HS-27A (cell line): Measurements from ENCODE around the gene SENP5.
"Not testable (repeated sequence)": the region's sequence is repeated elsewhere in the genome, so short reads cannot be mapped to it uniquely, and the experiment has no call there.

Experiments
- DNase-seq: peaks from one replicate; pipeline ENCODE4 v3.0.0-alpha.2; 2012; ENCODE audit warnings: low read depth, missing footprints

The SENP5 gene

DNA sequence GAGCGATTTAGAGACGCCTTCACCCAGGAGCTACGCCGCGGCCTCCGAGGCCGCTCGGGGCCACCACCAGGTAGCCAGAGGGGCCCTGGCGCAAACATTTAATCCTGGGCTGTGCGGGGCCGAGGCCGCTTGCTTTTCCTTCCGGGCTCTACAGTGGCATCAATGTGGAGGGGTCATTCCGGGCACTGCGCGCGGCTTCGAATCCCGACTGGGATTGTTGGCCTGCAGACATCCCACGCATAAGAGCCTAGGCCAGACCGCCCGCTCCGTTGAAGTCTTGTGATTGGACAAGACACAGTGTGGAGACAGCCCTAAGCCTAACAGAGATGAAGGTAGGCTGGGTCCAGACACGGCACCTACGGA, 75.2 kb downstream of the SENP5 start:
- DNase-seq, result no peak

GRCh38 chr3:196944037-196944790, 76.5 kb downstream of the SENP5 start:
- not testable (repeated sequence) for DNase-seq

DNA sequence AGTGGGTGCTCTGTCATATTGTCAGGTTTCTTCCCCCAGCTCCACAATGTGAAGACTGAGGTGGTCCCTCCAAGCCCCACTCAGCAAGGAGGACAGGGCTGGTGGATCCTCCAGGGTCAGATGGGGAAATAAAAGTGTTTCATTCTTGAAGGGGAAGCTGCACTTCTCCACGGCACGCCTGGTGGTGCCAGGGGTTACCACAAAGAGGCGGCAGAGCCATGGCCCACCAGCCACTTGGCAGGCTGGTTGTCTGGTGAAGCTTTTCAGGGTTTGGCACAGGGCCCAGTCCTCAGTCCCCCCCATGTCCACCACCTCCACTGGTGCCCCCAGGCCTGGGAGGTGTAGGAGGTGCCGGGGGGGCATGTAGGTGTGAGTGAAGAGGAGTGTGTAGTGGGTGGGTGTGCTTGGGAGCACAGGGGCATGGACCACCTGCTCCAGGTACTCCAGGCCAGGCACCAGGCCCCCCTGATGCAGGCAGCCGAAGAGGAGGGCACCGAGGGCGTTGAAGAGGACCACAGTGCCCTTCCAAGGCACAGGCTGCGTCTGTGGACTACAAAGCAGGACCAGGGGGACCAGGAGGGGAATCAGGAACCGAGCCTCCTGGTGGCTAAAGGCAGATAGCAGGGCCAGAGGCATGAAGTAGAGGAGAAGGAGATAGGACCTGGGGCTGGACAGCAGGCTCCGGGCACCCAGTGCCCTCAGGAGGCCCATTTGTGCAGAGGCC, 79.6 kb downstream of the SENP5 start:
- DNase-seq, result no peak

DNA sequence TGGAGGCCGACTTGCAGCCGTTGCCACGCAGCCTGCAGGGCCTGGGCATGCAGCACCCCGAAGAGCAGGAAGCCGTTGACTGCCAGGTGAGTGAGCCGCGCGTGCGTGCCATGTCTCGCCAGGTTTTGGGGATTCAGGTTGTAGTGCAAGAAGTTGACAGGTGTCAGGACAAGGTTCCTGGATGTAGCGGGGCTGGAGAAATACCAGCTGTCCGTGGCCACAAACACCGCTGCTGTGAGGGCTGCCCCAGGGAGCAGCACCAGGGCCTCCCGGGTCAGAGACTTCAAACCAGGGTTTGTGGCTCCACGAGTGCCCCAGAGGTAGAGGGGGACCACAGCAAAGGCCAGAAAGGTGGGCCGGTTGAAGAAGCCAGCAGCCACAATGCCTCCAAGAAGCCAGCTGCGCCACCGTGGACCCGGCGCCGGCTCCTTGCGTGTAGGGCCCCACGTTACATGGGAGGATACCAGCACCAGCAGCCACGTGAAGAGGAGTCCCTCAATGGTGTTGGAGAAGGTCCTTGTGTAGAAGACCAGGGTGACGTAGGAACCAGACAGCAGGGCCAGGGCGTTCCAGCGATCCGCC, 80.2 kb downstream of the SENP5 start:
- no peak for DNase-seq

DNA sequence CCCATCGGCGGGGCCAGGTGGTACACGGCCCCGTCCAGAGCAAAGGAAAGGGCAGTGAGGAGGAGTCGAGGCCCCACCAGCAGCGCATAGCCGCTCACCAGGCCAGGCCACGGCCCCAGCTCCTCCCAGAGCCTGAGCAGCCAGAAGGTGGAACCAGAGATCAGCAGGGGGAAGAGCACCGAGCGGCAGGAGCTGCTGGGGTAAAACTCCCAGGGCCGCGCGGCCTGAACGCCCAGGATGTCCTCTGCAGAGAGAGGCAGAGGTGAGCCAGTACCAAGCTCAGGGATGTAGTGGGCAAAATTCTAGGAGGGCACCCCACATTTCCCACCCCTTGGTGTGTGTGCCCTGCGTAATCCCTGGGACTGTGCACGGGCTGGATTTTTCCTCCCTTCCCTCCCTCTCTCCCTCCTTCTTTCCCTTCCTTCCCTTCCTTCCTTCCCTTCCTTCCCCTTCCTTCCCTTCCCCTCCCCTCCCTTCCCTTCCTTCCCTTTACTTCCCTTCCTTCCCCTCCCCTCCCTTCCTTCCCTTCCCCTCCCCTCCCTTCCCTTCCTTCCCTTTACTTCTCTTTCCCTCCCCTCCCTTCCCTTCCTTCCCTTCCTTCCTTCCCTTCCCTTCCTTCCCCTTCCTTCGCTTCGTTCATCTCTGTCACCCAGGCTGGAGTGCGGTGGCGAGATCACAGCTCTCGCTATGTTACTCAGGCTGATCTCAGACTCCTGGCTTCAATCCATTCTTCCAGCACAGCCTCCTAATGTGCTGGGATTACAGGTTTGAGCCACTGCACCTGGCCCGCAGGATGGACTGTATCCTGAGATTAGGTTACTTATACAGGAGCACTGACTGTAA, 80.9 kb downstream of the SENP5 start:
- DNase-seq, result no peak

- DNase-seq, result no peak
Observed at GRCh38 chr3:196949285-196949619, 81.5 kb downstream of the SENP5 start.

DNA sequence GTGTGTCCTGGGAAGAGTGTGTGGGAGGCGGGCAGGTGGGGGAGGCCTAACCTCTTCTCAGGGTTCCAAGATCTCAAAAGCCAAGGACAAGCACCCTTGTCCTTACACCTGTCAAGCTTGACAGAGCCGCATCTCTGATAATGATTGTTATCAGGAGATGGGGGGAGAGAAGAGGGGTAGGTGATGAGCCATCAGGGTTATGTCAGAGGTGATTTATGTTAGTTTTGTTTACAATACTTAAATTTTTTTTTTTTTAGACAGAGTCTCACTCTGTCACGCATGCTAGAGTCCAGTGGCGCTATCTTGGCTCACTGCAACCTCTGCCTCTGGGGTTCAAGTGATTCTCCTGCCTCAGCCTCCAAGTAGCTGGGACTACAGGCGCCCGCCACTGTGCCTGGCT, 82.0 kb downstream of the SENP5 start:
- DNase-seq, result no peak

GRCh38 chr3:196951371-196951770, 83.7 kb downstream of the SENP5 start:
- no peak for DNase-seq

DNA sequence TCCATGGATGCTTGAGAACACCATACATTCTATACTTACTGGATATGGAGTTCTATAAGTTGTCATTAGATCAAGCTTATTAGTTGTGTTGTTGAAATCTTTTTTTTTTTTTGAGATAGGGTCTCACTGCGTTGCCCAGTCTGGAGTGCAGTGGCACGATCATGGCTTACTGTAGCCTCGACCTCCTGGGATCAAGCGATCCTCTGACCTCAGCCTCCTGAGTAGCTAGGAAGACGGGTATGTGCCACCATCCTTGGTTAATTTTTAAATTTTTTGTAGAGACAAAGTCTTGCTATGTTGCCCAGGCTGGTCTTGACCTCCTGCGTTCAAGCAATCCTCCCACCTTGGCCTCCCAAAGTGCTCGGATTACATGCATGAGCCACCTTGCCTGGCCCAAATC, 87.1 kb downstream of the SENP5 start:
- no peak for DNase-seq

GRCh38 chr3:196962108-196962929, 94.6 kb downstream of the SENP5 start:
- DNase-seq, result no peak

- no peak for DNase-seq
Observed at GRCh38 chr3:196962930-196963630, 95.4 kb downstream of the SENP5 start.

- DNase-seq, result no peak
Observed at GRCh38 chr3:196963631-196963953, 95.9 kb downstream of the SENP5 start.

- no peak for DNase-seq
Observed at GRCh38 chr3:196965112-196965803, 97.5 kb downstream of the SENP5 start.

GRCh38 chr3:196965804-196966173, 98.1 kb downstream of the SENP5 start:
- no peak for DNase-seq

GRCh38 chr3:196966526-196967401, 99.0 kb downstream of the SENP5 start:
- no peak for DNase-seq

- DNase-seq, result no peak
Observed at GRCh38 chr3:196967412-196968232, 99.9 kb downstream of the SENP5 start.

DNA sequence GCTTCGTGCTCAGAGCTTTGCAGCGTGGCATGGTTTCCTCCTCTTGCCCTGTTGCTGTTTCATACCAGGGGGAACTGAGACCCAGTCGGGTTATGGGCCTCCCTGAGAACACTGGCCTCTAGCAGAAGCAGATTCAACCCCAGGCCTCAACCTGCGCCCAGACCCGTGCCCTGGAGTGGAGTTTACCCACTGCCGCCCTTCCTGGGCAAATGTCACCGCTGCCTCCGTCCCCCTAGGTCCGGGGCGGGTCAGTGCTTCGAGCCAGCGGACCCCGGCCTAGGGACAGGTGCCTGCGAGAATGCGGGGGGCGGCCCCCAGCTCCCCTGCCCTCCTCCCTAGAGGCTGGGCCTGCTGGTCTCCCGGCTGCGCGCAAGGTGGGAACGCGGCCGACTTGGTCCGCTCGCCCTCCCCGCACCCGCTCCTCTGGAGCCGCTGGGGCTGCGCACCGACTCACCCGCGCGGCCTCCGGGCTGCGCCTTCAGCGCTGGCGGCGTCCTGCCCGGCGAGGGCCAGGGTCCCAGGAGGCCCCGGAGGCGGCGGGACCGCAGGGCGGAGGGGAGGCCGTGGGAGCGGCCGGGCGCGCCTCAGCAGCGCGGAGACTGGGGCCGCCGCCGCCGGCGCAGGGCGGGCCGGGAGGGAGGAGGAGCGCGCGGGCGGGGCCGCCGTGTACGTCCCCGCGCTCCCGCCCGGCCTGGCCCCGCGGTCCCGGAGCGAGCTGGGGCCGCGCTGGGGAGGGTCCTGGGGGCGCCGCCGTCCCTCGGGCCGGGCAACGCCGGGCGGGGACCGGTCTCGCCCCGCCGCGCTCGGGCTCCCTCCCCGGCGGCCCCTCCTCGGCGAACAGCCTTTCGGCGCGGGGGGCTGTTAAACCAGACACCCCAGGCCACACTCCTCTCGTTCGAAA, 100.8 kb downstream of the SENP5 start, which contains the start of gene PIGZ:
Gene PIGZ, minus strand, starts transcription at position 601 of the 901 bp plus-strand sequence. CDS start 16,802 bp downstream, outside the sequence.
- no peak for DNase-seq
